Activated CD4-positive, alpha-beta T cell treated with anti-CD3 and anti-CD28 coated beads, Interleukin-2, amount 50 U/mL, for 1 hour (primary cell): ENCODE data around the gene TGFB2.

Experiments used
- DNase-seq: peaks from one replicate; pipeline ENCODE4 v3.0.0-alpha.2; 2020

Gene TGFB2

DNA sequence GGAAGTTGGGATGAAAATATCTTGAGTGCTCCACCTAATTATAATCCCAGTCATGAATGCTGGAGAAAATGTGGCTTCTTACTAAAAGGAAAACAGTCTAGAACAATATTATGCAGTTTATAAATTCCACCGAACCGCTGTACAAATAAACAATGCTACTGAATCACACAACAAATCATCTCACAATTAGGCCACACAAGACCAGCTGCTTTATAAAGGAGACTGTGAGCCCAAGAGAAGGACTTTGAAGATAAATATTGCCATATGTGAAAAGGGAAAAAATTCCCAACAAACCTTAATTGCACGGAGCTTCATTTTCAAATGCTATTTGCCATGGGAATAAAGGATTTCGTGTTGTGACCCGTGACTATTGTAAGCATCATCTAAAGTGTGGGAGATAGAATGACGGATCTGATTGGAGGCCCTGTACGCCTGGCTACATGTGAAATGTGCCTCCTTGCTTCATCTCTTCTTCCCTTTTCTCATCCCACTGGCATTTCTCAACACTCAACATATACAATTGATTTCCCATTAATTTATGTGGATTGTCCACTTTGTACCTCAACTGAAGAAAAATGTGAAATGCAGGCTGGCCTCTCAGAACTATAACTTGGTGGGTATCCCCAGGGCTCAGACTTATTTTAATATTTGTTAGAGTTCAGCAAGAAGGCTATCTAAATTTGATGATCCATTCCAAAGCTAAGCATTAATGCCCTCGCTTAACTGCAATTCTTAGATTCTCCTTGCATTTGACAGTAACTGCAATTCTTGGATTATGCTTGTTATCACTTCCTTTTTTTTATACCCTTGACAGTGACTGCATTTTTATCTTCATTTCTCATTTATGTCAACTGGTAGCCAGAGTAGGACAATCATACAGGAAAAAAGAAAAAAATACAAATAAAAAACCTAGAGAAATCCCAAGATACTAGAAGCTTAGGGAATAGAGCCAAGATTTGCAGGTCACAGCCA is 122.3 kb downstream of the TGFB2 start:
- no peak for DNase-seq

DNA sequence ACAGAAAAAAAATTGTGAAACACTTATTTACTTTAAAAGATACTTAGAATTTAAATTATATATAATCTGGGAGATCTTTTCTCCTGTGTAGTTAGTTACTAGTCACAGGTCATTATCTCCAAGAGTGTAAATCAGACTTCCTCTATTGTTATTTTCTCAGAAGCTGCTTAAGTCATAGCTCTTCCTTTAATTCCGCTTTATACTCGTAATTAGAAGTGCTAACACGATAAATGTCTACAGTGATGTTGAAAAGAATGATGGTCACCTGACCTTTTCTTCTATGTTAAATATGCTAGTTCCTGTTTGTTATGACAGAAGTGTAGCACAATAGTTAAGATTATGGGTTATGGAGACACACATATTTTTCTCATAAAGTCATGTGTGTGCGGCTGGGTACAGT is 123.6 kb downstream of the TGFB2 start:
- no peak for DNase-seq

DNA sequence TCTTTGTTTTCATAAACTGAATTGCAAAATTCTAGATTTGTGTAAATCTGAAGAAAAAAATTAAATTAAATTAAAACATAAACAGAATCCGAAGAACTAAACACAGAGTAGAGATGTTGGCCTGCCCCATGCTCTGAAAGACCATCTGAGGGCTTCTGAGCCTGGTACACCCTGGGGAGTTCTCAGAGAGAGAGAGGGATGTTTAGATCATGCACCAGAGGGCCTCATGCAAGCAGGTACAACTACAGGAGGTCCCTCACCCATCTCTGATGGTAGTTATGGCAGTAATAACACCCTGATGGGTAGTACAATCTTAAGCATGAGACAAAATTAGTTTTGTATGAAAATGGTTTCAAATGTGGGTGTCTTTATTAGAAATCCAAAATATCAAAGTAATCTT is 127.7 kb downstream of the TGFB2 start:
- no peak for DNase-seq

DNA sequence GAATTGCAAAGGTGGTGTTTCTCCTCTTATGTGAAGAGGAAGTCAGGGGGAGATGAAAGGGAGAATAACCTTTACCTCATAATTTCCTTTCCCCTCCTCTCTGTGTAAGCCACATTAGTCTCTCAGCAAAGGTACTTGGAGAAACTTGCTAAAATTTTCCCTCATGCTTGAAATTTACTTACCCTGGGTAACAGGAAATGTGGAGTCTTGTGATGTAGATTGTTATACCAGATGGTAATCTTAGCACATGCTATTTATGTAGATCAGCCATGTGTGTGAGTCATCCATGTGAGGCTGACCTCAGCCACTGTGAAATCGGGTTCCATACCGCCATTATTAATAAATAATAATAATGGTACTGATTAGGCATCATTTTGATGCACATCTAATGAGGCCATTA is 128.4 kb downstream of the TGFB2 start:
- no peak for DNase-seq

DNA sequence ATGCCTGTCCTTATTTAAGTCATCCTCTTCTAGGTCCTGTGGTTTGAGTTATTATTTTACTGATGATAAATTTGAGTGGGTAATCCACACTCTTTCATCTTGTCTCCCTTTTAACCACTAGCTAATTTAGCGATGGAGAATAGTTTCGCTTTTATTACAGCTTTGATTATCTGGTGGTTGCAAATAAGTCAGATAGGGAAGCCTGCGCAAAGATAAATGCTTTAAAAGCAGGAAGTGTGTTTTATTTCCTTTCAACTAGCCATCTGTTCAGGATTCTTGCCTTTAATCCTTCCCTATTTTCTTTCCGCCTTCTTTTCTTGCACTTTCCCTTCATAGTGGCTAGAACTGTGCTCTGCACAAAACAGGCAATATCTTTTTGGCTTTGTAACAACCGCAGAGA is 129.0 kb downstream of the TGFB2 start:
- DNase-seq: no peak

DNA sequence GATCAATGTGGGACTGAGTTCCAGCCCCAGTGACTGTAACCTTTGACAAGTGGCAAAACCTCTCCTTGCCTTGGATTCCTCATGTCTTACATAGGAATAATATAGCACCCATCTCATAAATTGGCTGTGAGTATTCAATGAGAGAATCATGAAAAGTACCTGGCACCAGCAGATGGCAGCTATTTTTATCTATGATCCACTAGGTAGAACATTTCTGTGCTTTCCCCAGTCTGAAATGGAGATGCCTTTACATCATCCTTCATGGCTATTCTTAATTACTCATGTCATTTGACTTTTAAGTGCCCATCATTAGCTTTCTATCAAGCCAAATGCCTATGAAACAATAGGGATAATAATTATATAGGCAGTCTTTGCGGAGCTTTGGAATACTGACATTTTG is 130.1 kb downstream of the TGFB2 start:
- DNase-seq: no peak

DNA sequence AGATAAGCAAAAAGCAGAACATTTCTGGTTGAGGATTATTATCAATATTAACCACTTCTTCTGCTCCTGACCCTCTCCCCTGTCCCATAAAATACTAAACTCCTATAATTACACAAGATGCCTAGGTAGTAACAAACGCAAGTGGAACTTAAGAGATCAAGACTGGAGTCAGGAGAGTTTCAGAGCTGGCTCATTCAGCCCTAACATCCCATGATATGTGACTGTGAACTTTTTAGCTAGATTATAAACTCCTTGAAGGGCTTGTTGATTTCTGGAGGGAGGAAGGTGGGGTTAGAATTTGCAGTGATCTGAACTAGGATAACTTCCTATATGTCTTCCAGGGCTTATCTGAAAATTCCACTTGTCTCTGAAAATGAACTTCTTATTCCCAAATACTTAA is 130.6 kb downstream of the TGFB2 start:
- DNase-seq: no peak

DNA sequence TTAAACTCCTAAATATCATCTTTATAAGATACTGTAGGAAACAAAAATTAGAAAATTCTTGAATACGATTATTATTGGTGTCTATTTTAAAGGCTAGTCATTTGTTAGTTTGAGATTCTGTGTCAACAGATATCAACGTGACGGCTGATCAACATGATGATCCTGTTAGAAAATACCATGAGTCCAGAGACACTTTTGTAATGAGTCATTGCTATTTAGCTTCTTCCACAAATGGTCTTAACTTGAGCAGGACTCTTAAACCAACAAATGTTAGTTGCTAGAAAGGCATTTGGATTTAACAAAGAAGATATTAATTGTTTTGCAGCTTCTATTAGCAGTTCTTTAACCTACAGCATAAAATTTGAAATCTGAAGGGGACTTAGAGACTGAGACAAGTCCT is 131.2 kb downstream of the TGFB2 start:
- DNase-seq: no peak

DNA sequence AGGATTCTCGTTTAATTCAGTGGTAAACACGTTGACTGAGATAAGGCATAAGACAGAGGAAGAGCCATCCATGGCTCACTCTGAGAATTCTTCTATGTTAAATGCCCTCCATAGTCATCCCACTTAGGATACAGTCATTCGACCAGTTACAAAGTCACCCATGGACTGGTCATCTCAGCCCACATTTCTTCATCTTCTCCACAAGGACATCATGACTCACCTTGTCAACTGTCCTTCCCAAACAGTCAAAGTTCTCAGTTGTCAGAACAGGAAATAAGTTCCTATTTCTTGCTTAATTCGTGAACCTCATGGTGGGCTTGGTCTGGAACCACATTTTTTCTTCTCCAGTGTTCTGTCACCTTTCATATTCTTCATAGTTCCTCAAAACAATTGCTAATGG is 133.2 kb downstream of the TGFB2 start:
- no peak for DNase-seq

DNA sequence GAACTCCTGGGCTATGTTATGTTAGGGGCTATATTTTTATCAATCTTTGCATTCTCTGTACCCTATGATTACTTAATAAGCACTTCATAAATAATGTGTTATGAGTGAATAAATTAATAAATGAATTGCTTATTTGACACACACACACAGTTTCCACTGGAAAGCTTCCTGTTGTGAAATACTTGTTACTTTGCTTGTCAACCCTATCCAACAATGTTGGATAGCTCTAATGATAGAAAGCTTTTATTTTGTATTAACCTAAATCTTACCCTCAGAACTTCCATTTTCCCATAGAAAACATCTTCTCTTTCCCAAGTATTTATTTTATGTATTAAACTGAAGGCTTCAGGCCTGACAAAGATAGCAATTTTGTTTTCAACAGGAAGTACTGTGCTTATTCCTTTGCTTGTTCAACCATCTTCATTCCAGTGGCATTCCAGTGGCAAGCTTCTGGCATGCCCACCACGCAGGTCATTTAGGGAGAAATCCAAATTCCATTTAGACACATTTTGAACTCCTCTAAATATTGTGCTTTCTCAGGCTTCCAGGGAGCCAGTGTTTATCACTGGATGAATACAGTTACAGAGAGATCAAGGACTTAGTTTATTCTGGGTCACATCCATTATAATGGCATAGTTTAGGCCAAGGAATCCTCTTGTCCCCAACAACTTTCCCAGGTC is 134.4 kb downstream of the TGFB2 start:
- DNase-seq: no peak

DNA sequence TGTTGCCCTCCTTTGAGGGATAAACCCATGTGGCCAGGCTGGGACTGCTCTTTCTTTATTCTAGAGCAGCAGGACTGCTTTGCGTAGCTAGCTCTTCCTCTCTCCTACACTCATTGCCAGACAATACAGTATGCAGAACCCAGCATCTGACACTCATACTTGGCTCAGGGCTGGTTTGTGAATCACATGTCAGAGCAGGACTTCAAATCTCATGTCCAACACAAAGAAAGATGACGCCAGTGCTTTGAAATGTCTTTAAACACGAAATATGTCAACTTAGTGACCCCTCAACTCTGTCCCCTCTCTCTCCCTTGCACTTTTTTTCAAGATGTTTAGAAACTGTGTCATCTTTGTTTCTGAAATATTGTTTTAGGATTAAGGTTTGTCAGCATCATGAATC is 135.0 kb downstream of the TGFB2 start:
- DNase-seq: no peak

DNA sequence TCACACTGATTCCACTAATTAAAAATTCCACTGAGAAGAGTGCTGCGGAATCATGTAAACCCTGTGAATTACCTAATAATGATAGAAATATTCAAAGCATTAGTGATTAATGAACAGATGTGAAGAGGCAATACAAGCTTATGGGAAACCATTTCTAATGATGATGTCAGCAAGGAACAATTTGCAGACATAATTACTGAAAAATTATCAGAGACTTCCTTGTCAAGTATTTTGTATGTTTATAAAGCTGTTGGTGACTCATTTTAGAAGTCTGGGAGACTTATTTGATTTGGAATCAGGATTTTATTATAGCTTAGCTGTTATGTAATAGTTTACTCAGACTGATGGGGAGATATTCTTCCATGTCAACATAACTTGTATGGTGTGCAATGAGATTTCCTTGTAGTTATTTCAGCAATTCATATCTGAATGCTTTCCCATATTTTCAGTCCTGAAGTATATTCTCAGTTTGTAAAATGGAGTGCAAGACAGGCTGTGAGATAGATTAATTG is 135.5 kb downstream of the TGFB2 start:
- DNase-seq: no peak

DNA sequence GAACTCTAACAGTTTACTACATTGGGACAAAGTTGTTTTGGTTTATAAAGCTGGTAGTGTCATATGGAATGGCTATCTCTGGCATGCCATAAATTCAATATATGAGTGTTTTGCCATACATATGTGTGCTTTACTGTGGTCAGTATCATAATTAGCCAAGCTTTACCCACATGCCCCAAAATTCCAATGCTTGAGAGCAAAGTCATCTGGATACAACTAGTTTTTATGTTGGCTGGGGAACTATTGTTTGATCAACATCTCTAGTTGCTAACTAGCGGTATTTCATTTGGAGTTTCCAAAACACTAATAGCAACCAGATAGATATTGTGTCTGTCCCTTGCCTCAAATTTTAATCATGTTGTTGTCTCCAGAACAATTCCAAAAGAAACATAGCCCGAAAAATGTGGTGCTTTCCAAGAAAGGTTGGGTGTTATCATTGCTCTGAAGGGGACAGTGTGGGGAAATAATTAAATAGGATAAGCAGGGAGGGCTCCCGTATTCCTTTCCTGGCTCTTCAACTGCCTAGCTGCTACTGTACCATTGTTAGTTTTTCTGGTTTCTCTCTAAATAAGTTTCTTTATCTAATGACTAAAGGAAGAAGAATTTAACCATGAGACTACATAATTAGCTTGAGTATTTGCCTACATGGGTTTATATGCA is 136.1 kb downstream of the TGFB2 start:
- DNase-seq: no peak

DNA sequence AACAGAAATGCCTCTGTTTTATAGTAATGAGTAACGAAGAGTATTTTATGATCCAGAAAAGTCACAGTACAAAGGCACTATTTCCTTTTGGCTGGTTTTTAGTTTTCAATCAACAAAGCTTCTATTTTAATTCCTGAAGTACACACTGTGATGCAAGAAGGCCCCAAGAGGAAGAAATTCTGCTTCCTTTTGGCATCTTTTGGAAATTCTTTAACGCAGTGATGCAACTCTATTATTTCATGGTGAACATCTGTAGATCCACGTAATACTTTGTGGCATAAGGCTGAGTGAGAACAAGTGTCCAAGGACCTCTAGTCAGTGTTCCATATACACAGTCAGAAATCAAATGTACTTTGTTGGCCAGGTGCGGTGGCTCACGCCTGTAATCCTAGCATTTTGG is 137.5 kb downstream of the TGFB2 start:
- DNase-seq: no peak

DNA sequence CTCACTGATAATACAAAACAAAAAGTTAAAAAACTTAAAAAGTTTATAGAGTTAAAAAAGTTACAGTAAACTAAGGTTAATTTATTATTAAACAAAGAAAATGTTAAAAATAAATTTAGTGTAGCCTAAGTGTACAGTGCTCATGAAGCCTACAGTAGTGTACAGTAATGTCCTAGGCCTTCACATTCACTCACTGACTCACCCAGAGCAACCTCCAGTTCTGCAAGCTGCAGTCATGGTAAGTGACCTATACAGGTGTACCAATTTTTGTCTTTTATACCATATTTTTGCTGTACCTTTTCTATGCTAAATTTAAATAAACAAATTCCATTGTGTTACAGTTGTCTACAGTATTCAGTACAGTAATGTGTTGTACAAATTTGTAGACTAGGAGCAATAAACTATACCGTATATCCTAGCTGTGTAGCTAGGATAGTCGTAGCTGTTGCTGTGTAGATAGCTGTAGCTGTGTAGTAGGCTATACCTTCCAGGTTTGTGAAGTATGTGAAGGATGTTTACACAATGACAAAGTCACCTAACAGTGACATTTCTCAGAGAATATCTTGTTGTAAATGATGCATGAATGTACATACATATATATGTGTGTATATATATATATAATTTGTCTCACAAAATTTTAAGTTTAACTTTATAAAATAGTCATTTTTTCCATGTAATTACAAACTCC is 140.2 kb downstream of the TGFB2 start:
- no peak for DNase-seq

DNA sequence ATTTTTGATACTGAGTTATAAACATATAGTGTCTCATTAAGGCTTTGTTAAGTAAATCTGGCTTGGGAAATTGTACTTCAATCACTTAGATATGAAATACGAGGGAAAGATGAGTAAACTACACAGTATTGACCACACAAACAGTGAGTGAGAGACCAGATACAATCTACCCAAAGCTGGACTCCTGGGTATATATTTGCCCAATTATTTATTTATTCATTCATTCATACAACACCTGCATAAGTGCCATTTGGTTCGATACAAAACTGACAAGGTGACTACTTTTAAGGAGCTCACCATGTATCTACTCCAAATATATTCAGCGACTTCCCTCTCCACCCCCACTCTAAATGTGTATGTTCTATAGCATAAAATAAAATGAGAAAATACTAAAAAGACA is 143.4 kb downstream of the TGFB2 start:
- DNase-seq: no peak

DNA sequence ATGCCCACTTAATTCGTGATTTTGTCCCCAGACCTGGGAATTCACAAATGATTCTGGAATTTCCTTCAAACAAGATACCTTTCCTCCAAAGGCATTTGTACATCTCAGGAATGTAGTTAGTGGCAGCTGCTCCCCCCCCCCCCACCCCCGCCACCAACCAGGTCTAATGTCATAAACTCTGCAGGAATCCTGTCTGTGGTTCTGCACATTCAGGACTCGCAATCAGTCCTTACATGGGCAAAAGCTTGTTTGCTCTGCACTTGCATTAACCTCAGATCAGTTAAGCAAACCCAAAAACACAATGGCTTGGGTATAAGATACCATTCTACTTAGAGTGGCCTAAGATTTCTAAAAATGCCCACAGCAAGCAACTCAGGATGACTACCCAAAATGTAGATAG is 143.8 kb downstream of the TGFB2 start:
- DNase-seq: no peak

DNA sequence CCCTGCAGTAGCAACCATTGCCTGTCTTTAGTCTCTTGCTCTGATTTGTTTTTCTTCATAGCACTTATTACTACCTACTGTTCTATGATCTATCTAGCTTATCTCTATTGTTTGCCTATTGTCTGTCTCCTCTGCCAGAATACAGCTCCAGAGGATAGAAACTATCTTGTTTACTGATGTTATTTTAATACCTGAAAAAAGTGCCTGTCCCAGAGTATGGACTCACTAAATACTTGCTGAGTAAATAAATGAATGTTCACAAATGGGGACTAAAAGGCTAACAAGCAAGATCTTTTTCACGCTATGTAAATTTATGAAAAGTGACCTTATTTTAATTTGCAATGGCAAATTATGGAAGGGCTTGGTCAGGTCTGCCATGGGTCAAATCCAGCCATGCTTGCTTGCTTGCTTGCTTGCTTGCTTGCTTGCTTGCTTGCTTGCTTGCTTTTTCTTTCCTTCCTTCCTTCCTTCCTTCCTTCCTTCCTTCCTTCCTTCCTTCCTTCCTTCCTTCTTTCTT is 145.3 kb downstream of the TGFB2 start:
- DNase-seq: no peak

DNA sequence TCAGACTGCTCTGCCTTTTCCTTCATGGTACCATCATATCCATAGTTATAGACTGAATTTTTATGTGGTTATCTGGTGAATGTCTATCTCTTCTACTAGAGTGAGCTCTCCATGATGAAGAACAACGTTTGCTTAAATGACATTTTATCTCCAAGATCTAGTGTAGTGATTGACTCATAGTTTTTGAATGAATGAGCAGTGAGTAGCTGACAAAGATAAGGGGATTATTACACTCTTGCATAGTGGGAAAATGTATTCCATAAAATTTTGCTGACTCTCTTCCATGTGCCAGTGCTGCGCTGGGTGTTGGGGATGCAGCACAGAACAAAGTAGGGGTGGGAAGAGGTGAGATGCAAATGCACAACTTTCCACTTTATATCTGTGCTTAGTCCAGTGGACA is 147.7 kb downstream of the TGFB2 start:
- DNase-seq: no peak

DNA sequence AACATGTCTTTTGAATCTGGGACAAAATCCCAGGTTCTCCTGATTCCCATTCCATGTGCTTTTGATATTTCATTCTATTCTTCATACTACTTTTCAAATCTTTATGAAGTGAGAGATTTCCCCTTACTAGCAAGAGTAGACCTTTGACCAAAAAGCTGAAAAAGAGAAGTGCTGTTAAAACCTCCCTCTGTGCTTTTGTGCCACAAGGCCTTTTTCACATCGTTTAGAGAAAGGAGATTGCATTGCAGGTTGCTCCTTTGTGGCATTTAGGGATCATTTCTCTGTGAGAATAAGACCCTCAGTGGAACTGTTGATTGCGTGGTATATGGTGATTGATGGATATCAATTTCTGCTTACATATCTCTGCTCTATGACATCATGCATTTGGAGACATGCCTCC is 148.8 kb downstream of the TGFB2 start:
- no peak for DNase-seq
